Right lung (tissue), 5 donors: ENCODE measurements around the gene TXNRD2. TPM values are rescaled to one million over a fixed set of nuclear protein-coding genes. Genes with fewer than 3 reads are reported as not detected.
"Not testable (repeated sequence)": the region's sequence is repeated elsewhere in the genome, so short reads cannot be mapped to it uniquely, and the experiment has no call there.

Experiments
- DNase-seq, 2 donors: peaks; one replicate each; pipeline ENCODE4 v3.0.0-alpha.2; 2013
- polyA plus RNA-seq, 5 donors: library from polyadenylated mRNA; unstranded; fragments of 120-200 nt; gene quantifications; one replicate each; pipeline versions ENCODE4 v1.2.1 to v1.2.3, GENCODE V29; 2013; ENCODE audit warnings: inconsistent platforms in 1 of 5, low replicate concordance in 1 of 5; ENCODE audit not compliant: insufficient read length in 5 of 5, insufficient read depth in 1 of 5

The TXNRD2 gene
- polyA plus RNA-seq, 5 donors: 15.4 to 21.5 (median 19.1) TPM

DNA sequence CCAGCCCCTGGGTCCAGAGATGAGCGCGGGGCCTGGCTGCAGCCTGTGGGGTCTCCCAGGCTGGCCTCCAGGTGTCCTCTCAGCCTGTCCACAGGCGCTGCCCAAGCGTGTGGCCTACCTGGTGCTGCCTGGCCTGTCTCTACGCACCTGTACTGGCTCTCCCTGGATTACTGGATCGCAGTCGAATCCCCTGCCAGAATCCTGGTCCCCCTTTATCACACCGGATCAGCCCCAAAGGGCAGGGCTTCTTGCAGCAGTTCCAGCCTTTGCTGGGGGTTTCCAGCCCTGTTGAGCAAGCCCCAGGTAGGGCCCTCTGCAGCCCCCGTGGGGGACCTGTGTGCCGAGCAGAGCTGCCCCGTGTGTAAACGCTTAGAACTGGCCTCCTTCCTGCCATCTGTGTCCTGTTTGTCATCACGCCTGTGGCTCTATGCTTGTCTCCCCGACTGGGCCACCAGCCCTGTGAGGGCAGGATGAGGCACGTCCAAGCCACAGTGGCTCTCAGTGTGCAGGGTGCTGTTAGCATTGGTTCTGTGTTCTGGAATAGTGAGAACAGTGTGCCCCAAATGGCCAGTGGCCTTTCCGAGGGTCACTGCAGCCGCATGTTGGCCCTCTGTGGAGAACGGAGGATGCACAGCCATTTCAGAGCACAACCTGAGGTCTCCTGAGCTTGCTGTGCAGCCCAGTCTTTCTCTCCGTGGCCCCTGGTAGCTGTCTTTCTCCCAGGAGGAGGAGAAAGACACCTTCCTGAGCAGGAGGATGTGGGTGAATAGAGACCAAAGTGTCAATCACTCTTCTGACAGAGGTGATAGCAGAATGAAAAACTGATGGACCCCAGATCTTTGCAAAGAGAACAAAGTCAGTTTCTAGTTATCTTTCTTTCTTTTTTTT, 13.9 kb upstream of the TXNRD2 start:
- DNase-seq: no peak

DNA sequence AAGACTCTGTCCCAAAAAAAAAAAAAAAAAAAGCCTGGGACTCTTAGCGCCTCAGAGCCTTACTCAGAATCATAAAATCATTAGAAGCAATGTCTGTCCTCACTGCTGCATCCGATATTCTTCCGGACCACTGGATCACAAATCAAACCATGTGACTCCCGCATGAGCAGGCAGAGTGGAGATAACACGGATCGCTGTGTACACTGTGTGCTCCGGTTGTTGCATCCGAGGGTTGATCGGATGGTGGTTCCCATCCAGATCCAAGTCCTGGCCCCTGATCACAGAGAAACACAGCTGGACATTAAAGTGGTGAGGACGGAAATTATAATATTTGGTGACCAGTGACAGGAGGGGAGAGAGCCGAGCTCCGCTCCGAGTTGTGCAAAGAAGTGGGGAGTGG, 9.7 kb upstream of the TXNRD2 start:
- DNase-seq: no peak

DNA sequence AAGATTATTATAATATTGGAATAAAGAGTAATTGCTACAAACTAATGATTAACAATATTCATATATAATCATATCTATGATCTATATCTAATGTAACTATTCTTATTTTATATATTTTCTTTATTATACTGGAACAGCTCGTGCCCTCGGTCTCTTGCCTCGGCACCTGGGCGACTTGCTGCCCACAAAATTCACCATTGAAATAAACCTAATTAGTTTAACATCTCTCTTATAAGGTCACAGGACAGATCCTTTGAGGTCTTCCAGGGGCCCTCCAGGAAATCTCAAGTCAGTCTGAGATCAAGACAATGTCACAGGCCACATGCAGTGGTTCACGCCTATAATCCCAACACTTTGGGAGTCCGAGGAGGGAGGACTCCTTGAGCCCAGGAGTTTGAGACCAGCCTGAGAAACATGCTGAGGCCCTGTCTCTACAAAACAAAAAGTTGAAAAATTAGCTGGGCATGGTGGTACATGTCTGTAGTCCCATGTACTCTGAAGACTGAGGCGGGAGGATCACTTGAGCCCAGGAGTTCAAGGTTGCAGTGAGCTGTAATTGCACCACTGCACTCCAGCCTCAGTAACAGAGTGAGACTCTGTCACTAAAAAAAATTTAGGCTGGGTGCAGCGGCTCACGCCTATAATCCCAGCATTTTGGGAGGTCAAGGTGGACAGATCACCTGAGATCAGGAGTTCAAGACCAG, 6.6 kb upstream of the TXNRD2 start:
- DNase-seq: no peak

DNA sequence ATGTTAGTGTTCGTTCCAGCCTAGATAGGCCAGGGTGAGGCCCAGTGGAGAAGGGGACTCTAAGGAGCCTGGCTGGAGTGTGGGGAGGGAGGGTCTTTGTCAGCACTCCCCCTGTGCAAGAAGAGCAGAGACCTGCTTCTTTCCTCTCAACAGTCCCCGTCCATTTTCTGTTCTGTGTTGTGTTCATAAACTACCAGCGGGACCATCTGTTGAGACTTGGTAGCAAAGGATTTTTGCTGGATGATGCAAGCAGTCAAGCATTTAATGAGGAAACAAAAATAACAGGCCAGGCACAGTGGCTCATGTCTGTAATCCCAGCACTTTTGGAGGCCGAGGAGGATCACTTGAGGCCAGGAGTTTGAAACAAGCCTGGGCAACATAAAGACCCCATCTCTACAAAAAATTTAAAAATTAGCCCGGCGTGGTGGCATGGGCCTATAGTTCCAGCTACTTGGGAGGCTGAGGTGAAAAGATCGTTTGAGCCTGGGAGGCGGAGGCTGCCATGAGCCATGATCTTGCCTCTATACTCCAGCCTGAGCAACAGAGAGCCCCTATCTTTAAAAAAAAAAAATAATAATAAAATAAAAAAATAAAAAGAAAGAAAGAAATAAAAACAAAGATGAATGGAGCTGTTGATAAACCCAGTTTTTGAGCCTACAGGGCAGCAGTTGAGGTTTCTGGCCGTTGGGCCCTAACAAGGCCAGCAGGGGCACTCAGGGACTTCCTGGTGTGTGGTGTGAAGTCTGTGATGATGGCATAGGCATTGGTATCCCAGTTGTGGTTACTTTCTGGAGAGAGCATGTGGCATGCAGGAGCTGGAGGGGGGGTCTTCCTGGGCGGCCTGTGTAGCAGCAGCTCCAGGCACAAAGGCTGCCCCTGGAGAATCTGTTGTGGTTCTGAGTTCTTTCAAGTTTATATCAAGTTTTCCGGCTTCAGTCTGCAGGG, 1.7 kb upstream of the TXNRD2 start:
- DNase-seq: peak; percentile 63 to 69

DNA sequence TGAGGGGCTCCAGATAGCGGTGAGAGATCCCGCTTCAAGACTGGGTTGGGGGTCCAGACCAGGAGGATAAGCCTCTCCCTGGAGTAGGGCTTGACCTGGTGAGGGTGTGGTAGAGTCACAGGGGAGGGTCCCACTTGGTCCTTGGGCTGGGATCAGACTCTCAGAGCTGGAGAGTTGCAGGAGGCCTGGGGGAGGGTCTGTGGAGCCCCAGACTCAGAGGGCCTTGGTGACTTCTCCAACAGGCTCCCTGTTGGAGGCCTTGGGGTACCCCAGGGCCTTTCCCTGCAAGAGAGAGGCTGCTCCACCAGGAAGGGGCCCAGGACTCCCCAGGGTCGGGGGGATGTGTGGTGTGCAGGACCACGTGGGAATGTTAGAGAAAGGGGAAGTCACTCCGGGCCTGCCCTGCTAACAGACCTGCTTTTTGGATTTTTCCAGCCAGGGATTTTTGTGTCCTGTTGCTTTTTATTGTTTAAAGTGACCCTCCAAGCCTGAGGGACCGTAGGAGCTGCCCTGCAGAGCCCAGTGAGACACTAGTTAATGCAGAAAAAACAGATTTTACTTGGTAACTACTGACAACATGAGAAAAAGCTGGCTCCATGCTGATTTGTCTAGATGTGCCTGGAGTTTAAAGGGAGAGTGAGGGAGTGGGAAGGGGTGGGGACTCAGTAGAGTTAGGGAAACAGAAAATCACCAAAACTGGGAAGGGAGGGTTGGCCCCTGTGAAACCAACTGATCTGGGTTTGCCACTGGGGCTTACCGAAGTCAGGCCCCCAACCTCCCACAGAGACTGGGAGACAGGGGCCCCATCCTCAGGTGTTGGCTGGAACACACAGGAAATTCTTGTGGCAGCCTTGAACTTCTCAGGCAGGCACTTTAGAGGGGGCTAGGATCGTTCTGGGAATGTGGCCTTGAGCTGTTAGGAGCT, 801 bp upstream of the TXNRD2 start:
- peak; percentile 57 to 60 for DNase-seq

DNA sequence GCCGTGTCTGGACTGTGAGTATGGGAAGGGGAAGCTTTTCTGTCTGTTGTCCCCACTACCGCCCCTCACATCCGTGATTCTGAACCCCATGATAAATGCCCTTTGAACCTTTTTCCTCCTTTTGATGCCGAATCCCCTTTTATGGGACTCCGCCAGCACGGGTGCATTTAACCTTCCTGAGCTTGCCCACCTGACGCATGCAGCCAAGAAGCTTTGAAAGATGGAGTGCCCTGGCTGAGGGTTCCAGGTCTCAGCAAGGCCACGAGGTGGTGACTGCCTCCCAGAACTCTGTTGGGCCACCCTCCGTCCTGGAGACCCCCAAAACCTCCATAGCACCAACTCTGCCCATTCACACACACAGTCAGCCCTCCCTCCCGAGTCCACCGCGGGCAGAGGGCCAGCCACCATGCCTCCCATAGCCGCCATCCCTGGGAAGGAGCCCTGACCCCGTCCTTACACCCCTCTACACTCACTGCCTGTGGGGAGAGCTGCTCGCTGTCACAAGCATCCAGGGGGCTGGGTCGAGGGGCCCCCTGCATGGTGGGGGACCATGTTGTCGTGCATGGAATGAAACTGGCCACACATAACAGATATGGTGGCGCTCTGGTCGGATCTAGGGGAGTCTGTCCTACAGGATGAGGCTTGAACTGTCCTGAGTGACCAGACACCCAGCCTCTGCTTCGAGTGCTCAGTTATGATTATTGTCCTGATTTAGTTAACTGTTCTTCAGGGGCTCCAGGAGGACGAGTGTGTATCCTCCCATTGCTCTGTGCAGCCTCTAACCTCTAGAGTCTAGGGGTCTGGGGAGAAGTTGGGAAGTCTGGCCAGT, 868 bp downstream of the TXNRD2 start:
- no peak for DNase-seq

DNA sequence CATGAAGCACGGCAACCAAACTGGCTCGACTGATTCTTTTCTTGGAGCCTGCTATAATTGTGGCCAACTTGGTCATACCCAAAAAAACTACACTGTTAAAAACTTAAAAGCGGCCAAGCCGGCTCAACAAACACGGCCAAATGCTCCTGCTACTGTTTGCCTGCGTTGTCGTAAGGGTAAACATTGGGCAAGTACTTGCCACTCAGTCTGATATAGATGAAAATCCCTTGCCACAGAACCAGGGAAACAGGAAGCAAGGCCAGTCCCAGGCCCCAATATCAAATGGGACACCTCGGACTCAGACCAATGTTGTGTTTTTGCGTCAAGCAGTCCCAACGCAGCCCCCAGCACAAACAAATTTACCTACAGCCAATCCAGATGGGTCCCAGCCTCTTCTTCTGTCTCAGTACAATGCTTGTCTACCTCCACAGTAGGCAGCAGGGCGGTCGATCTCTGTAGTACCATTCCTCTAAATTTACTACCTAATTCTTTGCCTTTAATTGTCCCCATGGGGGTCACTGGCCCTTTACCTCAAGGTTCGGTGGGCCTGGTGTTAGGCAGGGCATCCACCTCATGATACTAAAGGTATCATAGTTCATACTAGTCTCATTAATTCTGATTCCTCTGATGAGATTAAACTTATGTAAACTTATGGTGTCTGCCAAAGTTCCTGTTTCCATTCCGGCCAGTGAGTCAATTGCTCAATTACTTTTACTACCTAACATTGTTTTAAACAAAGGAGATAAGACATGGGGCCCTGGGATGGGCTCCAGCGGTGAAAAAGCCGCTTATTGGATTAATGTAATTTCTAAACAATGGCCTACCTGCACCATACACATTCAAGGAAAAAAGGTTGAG, 3.8 kb downstream of the TXNRD2 start:
- no peak for DNase-seq

DNA sequence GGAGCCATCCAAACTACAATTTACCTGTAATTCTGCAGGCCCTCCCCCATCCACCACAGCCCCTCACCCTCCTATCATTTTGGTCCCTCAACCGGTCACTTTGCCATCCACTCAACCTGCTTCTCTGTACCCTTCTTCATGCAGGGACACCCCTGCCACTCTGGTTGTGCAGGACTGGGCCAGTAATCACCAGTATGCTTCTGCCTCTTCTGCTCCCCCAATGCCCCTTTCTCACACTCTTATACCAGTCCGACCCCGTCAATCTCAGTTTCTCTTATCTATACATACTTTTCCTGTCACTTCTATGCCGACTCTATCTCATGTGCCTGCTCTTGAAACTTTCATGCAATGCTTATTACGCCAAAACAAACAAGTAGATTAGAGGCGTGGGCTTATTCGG, 5.1 kb downstream of the TXNRD2 start:
- DNase-seq: no peak

DNA sequence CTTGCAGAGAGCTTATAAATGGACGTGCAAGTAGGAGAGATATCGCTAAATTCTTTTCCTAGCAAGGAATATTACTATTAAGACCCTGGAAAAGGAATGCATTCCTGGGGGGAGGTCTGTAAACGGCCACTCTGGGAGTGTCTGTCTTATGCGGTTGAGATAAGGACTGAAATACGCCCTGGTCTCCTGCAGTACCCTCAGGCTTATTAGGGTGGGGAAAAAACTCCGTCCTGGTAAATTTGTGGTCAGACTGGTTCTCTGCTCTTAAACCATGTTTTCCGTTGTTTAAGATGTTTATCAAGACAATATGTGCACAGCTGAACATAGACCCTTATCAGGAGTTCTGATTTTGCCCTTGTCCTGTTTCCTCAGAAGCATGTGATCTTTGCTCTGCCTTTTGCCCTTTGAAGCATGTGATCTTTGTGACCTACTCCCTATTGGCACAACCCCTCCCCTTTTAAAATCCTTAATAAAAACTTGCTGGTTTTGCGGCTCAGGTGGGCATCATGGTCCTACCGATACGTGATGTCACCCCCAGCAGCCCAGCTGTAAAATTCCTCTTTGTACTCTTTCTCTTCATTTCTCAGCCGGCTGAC, 6.4 kb downstream of the TXNRD2 start:
- DNase-seq: not testable (repeated sequence)

DNA sequence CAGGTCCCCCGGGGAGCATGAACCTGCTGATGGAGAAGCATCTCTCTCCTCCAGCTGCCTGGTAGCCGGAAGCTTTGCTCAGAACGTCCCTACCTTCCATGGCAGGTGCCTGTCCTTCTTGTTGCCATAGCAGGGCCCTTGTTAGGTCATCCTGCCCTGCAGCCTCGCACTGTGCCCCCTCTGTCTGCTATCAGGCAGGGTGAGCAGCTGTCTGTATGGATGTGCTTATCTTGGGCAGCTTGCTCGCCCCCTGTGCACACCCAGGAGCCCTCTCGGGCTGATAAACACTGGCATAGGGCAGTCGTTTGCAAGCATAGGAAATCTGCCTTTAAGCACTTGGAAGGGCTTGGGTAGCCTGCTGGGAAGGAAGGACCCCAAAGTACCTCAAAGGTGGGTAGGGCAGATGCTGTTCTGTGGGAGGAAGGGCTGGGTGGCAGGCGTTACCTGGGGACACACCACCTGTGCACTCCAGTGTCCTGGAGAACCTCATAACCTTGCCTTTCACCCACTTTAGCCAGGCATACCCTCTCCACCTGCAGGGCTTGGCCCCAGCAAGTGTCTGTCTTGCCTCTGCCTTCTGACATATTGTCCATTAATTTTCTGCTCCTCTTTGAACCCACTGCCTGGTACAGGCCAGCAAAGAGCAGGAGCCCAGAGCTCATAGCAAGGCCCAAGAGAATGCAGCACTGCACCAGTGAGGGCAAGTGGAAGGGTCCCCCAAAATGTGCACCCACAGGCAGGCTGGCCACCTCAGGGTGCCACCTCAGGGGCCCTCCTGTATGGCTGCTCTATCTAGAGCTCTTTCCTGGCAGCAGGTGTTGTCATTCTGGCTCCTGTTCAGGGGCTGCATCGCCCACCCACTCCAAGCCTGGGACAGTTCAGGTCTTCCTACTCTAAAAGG, 8.0 kb downstream of the TXNRD2 start:
- DNase-seq: no peak

DNA sequence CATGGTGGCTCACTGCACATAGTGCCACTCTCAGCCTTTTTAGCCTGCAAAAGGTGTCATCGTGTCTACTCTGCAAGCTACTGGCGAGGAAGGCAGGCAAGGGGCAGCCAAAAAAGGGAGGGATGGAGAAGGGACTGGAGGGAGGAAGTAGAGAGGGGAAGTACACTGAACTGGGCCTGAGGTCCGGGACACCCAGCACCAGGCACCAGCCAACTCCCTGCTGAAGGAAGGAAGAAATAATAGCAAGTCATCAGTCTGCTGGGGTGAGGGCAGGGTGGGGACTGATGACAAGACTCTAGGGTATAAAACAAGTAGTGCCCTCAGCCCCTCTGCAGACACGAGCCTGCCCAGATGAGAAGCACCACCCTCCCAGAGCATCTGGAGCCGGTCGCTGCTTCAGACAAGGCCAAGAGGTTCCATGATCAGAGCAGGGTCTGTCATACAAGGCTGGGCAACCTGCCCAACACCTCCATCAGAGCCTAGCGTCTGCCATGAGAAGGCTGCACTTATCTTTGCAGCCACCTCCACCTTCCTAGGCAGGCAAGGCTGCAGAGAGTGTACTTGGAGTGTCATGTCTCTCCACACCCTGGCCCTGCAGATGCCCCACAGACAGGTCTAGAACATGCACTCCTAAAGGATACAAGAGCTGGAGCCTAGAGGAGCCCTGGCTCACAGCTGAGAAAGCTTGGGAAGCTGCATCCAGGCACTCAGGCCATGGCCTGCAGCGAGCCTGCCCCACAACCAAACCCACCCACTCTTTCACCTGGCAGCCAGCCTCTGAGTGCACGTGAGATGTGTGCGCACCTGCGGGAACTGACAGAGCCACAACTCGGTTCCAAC, 9.0 kb downstream of the TXNRD2 start:
- DNase-seq: no peak

DNA sequence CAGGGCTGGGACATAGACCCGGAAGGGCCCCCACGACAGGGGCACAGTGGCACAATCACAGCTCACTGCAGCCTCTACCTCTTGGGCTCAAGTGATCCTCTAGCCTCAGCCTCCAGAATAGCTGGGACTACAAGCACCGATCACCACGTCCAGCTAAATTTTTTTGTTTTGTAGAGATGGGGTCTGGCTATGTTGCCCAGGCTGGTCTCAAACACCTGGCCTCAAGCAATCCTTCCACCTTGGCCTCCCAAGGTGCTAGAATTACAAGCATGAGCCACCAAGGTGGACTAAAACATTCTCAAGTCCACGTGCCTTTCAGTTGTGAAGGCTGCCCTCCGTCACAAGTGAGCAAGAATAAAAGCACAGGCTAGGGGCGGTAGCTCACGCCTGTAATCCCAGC, 10.1 kb downstream of the TXNRD2 start:
- DNase-seq: no peak

DNA sequence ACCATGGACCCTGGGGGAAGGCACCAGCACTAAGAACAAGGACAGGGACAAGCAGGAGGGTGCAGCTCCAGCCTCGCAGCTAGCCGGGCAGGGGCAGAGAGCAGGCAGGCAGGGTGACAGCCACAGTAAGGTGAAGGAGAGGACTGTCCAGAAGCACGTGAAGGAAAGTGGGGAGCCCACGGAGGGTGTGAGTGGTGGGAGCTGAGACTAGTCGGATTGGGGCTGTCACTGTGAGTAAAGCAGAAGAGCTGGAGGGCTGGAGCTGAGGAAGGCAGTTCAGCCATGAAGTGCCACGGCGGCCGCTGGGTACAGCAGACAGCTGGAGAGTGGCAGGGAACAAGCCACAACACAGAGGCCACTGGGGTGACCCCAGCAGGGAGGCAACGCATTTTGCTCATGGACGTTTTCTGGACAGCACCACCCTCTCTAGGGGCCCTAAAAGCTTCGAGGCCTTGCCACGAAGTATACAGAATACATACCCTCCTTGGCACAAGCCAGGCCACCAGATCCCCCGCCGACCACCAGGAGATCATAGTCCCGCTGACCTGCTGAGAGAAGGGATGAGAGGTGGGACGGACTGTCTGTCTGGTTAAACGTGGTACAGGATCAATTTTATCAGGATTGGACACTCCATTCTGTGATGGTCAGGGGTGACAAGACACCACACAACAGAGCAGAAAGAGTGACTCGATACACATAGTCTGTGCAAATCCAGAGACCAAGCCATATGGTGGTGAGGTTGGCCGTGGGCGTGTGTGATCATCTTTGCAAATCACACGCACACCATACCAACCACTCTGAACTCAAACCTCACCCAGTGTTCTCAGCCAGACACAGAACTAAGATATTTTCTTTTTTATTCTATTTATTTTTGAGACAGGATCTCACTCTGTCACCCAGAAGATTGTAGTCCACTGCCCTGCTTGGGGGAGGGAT, 10.8 kb downstream of the TXNRD2 start:
- DNase-seq: no peak

DNA sequence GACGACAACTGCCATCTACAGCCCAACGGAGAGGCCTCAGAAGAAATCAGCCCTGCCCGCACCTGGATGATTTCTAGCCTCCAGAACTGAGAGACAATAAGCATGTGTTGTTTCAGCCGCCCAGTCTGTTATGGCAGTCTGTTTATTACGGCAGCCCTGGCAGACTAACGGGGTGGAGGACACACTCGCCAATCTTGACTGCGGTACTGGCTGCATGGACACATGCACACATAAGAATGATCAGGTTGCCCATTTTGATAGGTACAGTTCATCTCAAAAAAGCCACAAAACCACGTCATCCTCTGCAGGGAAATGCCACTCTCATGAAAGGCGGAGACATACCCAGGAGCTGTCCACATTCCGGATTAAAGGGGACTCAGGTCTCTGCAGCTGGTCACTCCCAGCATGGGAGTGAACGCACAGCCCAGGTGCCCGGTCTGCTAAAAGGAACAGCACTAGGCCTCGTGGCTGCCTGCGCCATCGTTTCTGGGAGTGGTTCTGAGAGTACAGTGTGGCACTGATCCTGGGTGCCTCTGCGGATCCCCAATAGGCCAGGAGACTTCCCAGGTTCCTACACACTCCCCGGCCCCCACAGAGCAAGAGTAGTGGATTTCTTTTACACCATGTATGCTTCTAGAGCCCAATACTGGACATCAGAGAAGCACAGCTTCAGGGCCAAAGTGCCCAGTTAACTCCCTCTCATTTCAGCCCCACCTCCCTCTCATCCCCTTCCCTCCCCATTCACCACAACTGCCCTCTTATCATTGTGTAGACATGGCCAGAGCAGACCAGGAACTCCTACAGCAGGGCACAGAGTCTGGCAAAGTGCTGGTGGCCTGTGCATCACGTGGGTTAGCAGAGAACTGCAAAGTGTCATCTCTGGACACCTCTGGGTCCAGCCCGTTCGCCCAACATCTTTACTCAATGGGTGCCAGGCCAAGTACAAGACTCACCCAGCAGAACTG, 11.8 kb downstream of the TXNRD2 start:
- no peak for DNase-seq
